WTC11 (cell line): Measurements from ENCODE around the gene SSTR1. TPM values are rescaled to one million over a fixed set of nuclear protein-coding genes. Genes with fewer than 3 reads are reported as not detected.
"Not testable (repeated sequence)": the region's sequence is repeated elsewhere in the genome, so short reads cannot be mapped to it uniquely, and the experiment has no call there.

Experiments
- ATAC-seq: fragments of 200-7000 bp; cut with Tn5 transposase; 2 replicates; pipeline ENCODE4 v1.10.0; 2021; ENCODE audit warnings: mild to moderate bottlenecking, moderate library complexity
- CTCF ChIA-PET: fragments of 300-600 bp; sonication (Branson Sonifier 250); formaldehyde crosslinking; loops from one replicate; lab custom pipeline; 2021; ENCODE audit warnings: antibody characterized with exemption; lab: Charles Lee
- POLR2A ChIA-PET: fragments of 350-600 bp; sonication (Branson Sonifier 250); formaldehyde crosslinking; loops from one replicate; lab custom pipeline; 2021; ENCODE audit warnings: antibody characterized with exemption; lab: Charles Lee
- DNase-seq: peaks from one replicate; pipeline ENCODE4 v3.0.0; 2021; ENCODE audit warnings: low spot score
- H3K27ac Mint-ChIP-seq: 2 replicates; pipeline ENCODE4 v1.8.0; 2021; ENCODE audit warnings: mixed read lengths
- H3K27me3 Mint-ChIP-seq: 2 replicates; pipeline ENCODE4 v1.8.0; 2021; ENCODE audit warnings: low read depth, mild to moderate bottlenecking, moderate library complexity, mixed read lengths
- H3K36me3 Mint-ChIP-seq: 2 replicates; pipeline ENCODE4 v1.8.0; 2021; ENCODE audit warnings: mixed read lengths
- H3K4me1 Mint-ChIP-seq: 2 replicates; pipeline ENCODE4 v1.8.0; 2022; ENCODE audit warnings: mixed read lengths
- H3K4me3 Mint-ChIP-seq: 2 replicates; pipeline ENCODE4 v1.8.0; 2021; ENCODE audit warnings: mild to moderate bottlenecking, moderate library complexity, mixed read lengths
- H3K9me3 Mint-ChIP-seq: 2 replicates; pipeline ENCODE4 v1.8.0; 2021; ENCODE audit warnings: mixed read lengths
- AFF4 ChIP-seq: sonication (generic); formaldehyde crosslinking; IDR thresholded peaks from 2 replicates; pipeline ENCODE4 v1.8.1; 2023; ENCODE audit warnings: mild to moderate bottlenecking, missing genetic modification reagents, borderline replicate concordance
- AR ChIP-seq: fragments of 250-450 bp; sonication (Bioruptor Pico); IDR thresholded peaks from 2 replicates; pipeline ENCODE4 v1.9.0; 2021; ENCODE audit warnings: mild to moderate bottlenecking
- E2F4 ChIP-seq: sonication (generic); formaldehyde crosslinking; IDR thresholded peaks from 2 replicates; pipeline ENCODE4 v1.8.1; 2022; ENCODE audit warnings: low read depth, mild to moderate bottlenecking, moderate library complexity, missing genetic modification reagents, borderline replicate concordance
- FOXP4 ChIP-seq: sonication (generic); formaldehyde crosslinking; IDR thresholded peaks from 2 replicates; pipeline ENCODE4 v1.8.0; 2022; ENCODE audit warnings: mild to moderate bottlenecking, missing genetic modification reagents
- KAT7 ChIP-seq: sonication (generic); formaldehyde crosslinking; IDR thresholded peaks from 2 replicates; pipeline ENCODE4 v1.8.1; 2023; ENCODE audit warnings: missing genetic modification reagents, mild to moderate bottlenecking, borderline replicate concordance
- MXD4 ChIP-seq: fragments of 250-450 bp; sonication (Bioruptor Pico); IDR thresholded peaks from 2 replicates; pipeline ENCODE4 v1.8.0; 2021; ENCODE audit warnings: mild to moderate bottlenecking, moderate library complexity, borderline replicate concordance
- NFATC4 ChIP-seq: fragments of 250-450 bp; sonication (Bioruptor Pico); IDR thresholded peaks from 2 replicates; pipeline ENCODE4 v1.9.0; 2021; ENCODE audit warnings: mild to moderate bottlenecking
- NFE2L1 ChIP-seq: sonication (generic); formaldehyde crosslinking; IDR thresholded peaks from 2 replicates; pipeline ENCODE4 v1.8.1; 2023; ENCODE audit warnings: missing genetic modification reagents
- PRRX2 ChIP-seq: fragments of 250-450 bp; sonication (Bioruptor Pico); IDR thresholded peaks from 2 replicates; pipeline ENCODE4 v1.8.0; 2021; ENCODE audit warnings: mild to moderate bottlenecking
- STAT6 ChIP-seq: sonication (generic); formaldehyde crosslinking; conservative IDR thresholded peaks from 2 replicates; pipeline ENCODE4 v1.8.1; 2023; ENCODE audit warnings: mild to moderate bottlenecking, low read depth, missing genetic modification reagents, moderate library complexity
- ZNF121 ChIP-seq: sonication (generic); formaldehyde crosslinking; IDR thresholded peaks from 2 replicates; pipeline ENCODE4 v1.8.0; 2023; ENCODE audit warnings: missing genetic modification reagents
- total RNA-seq: library from RNA; stranded (reverse); gene quantifications from 3 replicates; pipeline ENCODE4 v1.2.3, GENCODE V29; 2021

SSTR1 gene
- total RNA-seq, 1 experiment from 2014 or later, result 1.7 TPM

GRCh38 chr14:38191491-38191890 lies 16.2 kb upstream of the SSTR1 start:
- Mint-ChIP-seq H3K4me1 (peaks cover 59% of the 10 kb centered on the region), H3K4me3 (peak overlapping the region; percentile 99), H3K27ac (peak overlapping the region; percentile 98), H3K36me3 (peaks cover 54% of the 10 kb centered on the region)
- H3K27me3 Mint-ChIP-seq, DNase-seq, CTCF ChIA-PET, ATAC-seq: not testable (repeated sequence)
- TF ChIP-seq AFF4 (CRISPR knock-in tag), result peak; percentile 66; the same call in 1 of the 2 replicates
- 0 out of 2 replicates have a peak, but pooled peaks have one; percentile 58 for TF ChIP-seq KAT7 (CRISPR knock-in tag)
- TF ChIP-seq NFE2L1 (CRISPR knock-in tag), result peak; percentile 67; the same call in 1 of the 2 replicates
- 0 out of 2 replicates have a peak, but pooled peaks have one; percentile 54 for TF ChIP-seq NFATC4 (CRISPR knock-in tag)
- TF ChIP-seq, all 79 proteins: peak for 4; not testable (repeated sequence) for 75
- H3K9me3 Mint-ChIP-seq, POLR2A ChIA-PET: not testable (repeated sequence)

- peak overlapping the region; percentile 97 for H3K27ac Mint-ChIP-seq
- no peak for DNase-seq
- H3K27me3 Mint-ChIP-seq, result peaks cover 4% of the 10 kb centered on the region; the same call in 1 of the 2 replicates
- ATAC-seq, result no peak
- peak overlapping the region; percentile 93 for H3K4me3 Mint-ChIP-seq
- H3K9me3 Mint-ChIP-seq, result no peaks in the 10 kb centered on the region
- POLR2A ChIA-PET, result interaction anchor here (0.6 kb wide), 1 partner anchor 1733 kb away, joined by 4 read pairs; no protein-coding TSS in a partner anchor
- CTCF ChIA-PET, result interaction anchor here (0.8 to 2.1 kb wide), 2 partner anchors 211 to 403 kb away, joined by 3 to 6 read pairs; no protein-coding TSS in a partner anchor
- H3K36me3 Mint-ChIP-seq, result peaks cover 84% of the 10 kb centered on the region
- H3K4me1 Mint-ChIP-seq, result peaks cover 61% of the 10 kb centered on the region
- no peak for TF ChIP-seq FOXP4 (CRISPR knock-in tag)
- no peak for TF ChIP-seq PRRX2
- 0 out of 2 replicates have a peak, but pooled peaks have one; percentile 12 for TF ChIP-seq NFATC4 (CRISPR knock-in tag)
- TF ChIP-seq MXD4 (CRISPR knock-in tag), result no peak
- TF ChIP-seq ZNF121 (CRISPR knock-in tag), result no peak
- no peak; the same call in 1 of the 2 replicates for TF ChIP-seq AR (CRISPR knock-in tag)
- TF ChIP-seq E2F4, result no peak
- TF ChIP-seq STAT6 (CRISPR knock-in tag), result no peak
- TF ChIP-seq AFF4 (CRISPR knock-in tag), result 0 out of 2 replicates have a peak, but pooled peaks have one; percentile 40
Observed at GRCh38 chr14:38197001-38197783, 10.5 kb upstream of the SSTR1 start.
